Stomach (tissue), 4 donors: ENCODE measurements around the gene RYR3.

ENCODE experiments used
- EP300 ChIP-seq: sonication (generic); formaldehyde crosslinking; IDR thresholded peaks from one replicate; pipeline ENCODE4 v1.6.1; 2017; ENCODE audit warnings: antibody characterized with exemption
- TF ChIP-seq, protein P1 (sequence below), 7 experiments: fragments of 450-650 bp in 4 of 7; fragments of 200-600 bp in 3 of 7; sonication (generic) in 3 of 7; IDR thresholded peaks; one replicate each; pipeline ENCODE4 v1.5.1; 2016 to 2019; ENCODE audit warnings: antibody characterized with exemption in 7 of 7, control low read depth in 2 of 7, mild to moderate bottlenecking in 1 of 7

DNA sequence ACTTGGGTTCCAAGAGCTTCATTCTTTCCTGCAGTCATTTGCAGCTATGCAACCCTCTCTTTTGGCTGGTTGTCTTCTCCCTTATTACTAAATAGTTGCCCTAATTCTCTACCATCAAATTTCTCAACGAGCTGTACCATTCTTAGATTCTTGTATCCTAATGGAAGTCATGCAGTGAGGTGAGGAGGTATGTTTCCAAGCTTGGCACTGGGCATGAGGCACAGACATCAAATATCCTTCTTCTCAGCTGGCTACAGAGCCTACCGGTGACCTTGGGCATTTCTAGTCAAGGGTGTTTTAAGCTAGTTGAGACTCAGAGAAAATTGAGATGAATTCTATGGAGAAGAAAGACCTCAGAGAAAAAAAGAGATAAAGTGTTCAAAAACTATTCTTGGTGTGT is 166.1 kb downstream of the RYR3 start:
- no peak for TF ChIP-seq EP300
- TF ChIP-seq, protein P1, sequence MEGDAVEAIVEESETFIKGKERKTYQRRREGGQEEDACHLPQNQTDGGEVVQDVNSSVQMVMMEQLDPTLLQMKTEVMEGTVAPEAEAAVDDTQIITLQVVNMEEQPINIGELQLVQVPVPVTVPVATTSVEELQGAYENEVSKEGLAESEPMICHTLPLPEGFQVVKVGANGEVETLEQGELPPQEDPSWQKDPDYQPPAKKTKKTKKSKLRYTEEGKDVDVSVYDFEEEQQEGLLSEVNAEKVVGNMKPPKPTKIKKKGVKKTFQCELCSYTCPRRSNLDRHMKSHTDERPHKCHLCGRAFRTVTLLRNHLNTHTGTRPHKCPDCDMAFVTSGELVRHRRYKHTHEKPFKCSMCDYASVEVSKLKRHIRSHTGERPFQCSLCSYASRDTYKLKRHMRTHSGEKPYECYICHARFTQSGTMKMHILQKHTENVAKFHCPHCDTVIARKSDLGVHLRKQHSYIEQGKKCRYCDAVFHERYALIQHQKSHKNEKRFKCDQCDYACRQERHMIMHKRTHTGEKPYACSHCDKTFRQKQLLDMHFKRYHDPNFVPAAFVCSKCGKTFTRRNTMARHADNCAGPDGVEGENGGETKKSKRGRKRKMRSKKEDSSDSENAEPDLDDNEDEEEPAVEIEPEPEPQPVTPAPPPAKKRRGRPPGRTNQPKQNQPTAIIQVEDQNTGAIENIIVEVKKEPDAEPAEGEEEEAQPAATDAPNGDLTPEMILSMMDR (IDR thresholded peaks at IDR 0.05) = no peak
